CD14-positive monocyte (primary cell): ENCODE results near the gene BCL3. TPM values are rescaled to one million over a fixed set of nuclear protein-coding genes. Genes with fewer than 3 reads are reported as not detected.
A peak's percentile ranks its signal among the peaks of the same experiment; 100 is the strongest.

Source experiments
- DNase-seq, 3 donors: peaks; one replicate each; pipeline ENCODE4 v3.0.0-alpha.2; 2011 to 2022
- H2AFZ ChIP-seq: 2 replicates; pipeline ENCODE4 v1.6.0; 2012; ENCODE audit warnings: mild to moderate bottlenecking, low read depth, low read length, inconsistent platforms; ENCODE audit not compliant: insufficient read depth, poor library complexity, severe bottlenecking
- H3K27ac ChIP-seq, 2 donors: 1 replicate in 1 of 2; 2 replicates in 1 of 2; pipeline ENCODE4 v1.5.1; 2012 to 2013; ENCODE audit warnings: low read length in 2 of 2, control low read depth in 1 of 2, inconsistent platforms in 1 of 2, low read depth in 1 of 2, mild to moderate bottlenecking in 1 of 2
- H3K27me3 ChIP-seq, 2 donors: one replicate each; pipeline versions ENCODE4 v1.6.0 to v1.6.1; 2011 to 2013; ENCODE audit warnings: low read length in 2 of 2; ENCODE audit not compliant: control insufficient read depth in 2 of 2, insufficient read depth in 2 of 2
- H3K36me3 ChIP-seq, 2 donors: replicated peaks in 1 of 2; 1 replicate in 1 of 2; 2 replicates in 1 of 2; pipeline versions ENCODE4 v1.5.1 to v1.6.1; 2012 to 2013; ENCODE audit warnings: low read length in 2 of 2, control low read depth in 1 of 2, inconsistent platforms in 1 of 2, mild to moderate bottlenecking in 1 of 2; ENCODE audit not compliant: insufficient read depth in 2 of 2, control insufficient read depth in 1 of 2
- H3K4me1 ChIP-seq, 2 donors: 1 replicate in 1 of 2; 2 replicates in 1 of 2; pipeline versions ENCODE4 v1.5.1 to v1.6.1; 2012 to 2013; ENCODE audit warnings: low read length in 2 of 2, control low read depth in 1 of 2, inconsistent platforms in 1 of 2, mild to moderate bottlenecking in 1 of 2, moderate library complexity in 1 of 2; ENCODE audit not compliant: insufficient read depth in 2 of 2, control insufficient read depth in 1 of 2
- H3K4me2 ChIP-seq: replicated peaks from 2 replicates; pipeline ENCODE3; 2012; ENCODE audit warnings: low read length, moderate library complexity, mild to moderate bottlenecking; ENCODE audit not compliant: poor library complexity, severe bottlenecking; ENCODE audit errors: extremely low read depth
- H3K4me3 ChIP-seq, 3 experiments: fragments of 200-600 bp in 1 of 3; sonication (generic) in 1 of 3; replicated peaks in 1 of 3; 1 replicate in 2 of 3; 2 replicates in 1 of 3; pipeline ENCODE4 v1.5.1; 2011 to 2013; ENCODE audit warnings: low read length in 3 of 3, mild to moderate bottlenecking in 3 of 3, control low read depth in 2 of 3, low read depth in 2 of 3, inconsistent platforms in 1 of 3, moderate library complexity in 1 of 3
- H3K79me2 ChIP-seq: 2 replicates; pipeline ENCODE4 v1.6.0; 2012; ENCODE audit warnings: mild to moderate bottlenecking, control low read depth, inconsistent platforms, low read length, moderate library complexity; ENCODE audit not compliant: insufficient read depth
- H3K9ac ChIP-seq: 2 replicates; pipeline ENCODE4 v1.6.0; 2017; ENCODE audit warnings: low read length, mild to moderate bottlenecking; ENCODE audit not compliant: insufficient read depth, poor library complexity, severe bottlenecking
- H3K9me3 ChIP-seq, 2 donors: replicated peaks in 1 of 2; 1 replicate in 1 of 2; 2 replicates in 1 of 2; pipeline versions ENCODE4 v1.5.1 to v1.6.1; 2012 to 2013; ENCODE audit warnings: low read length in 2 of 2, control low read depth in 1 of 2; ENCODE audit not compliant: control insufficient read depth in 1 of 2, insufficient read depth in 1 of 2
- H4K20me1 ChIP-seq: 2 replicates; pipeline ENCODE4 v1.6.0; 2012; ENCODE audit warnings: mild to moderate bottlenecking, low read length, control low read depth, moderate library complexity; ENCODE audit not compliant: insufficient read depth
- H3K27ac Mint-ChIP-seq, 7 donors: one replicate each; pipeline ENCODE4 v1.8.0; 2020; ENCODE audit warnings: mild to moderate bottlenecking in 7 of 7, mixed read lengths in 7 of 7, moderate library complexity in 6 of 7, inconsistent platforms in 2 of 7
- H3K27me3 Mint-ChIP-seq, 3 donors: one replicate each; pipeline ENCODE4 v1.8.0; 2021 to 2022; ENCODE audit warnings: low read depth in 3 of 3, mild to moderate bottlenecking in 3 of 3, mixed read lengths in 3 of 3, moderate library complexity in 3 of 3, inconsistent platforms in 1 of 3
- H3K36me3 Mint-ChIP-seq, 2 donors: one replicate each; pipeline ENCODE4 v1.8.0; 2020; ENCODE audit warnings: mixed read lengths in 2 of 2, inconsistent platforms in 1 of 2, mild to moderate bottlenecking in 1 of 2
- H3K4me1 Mint-ChIP-seq: one replicate; pipeline ENCODE4 v1.8.0; 2020; ENCODE audit warnings: mild to moderate bottlenecking, mixed read lengths
- H3K4me3 Mint-ChIP-seq, 2 donors: one replicate each; pipeline ENCODE4 v1.8.0; 2020; ENCODE audit warnings: mild to moderate bottlenecking in 2 of 2, mixed read lengths in 2 of 2, moderate library complexity in 1 of 2
- H3K9me3 Mint-ChIP-seq, 7 donors: one replicate each; pipeline ENCODE4 v1.8.0; 2020 to 2022; ENCODE audit warnings: mixed read lengths in 7 of 7, mild to moderate bottlenecking in 6 of 7, moderate library complexity in 6 of 7, inconsistent platforms in 2 of 7
- CTCF ChIP-seq: fragments of 200-600 bp; IDR thresholded peaks from one replicate; pipeline ENCODE4 v1.8.0; 2022; ENCODE audit warnings: antibody characterized with exemption, mild to moderate bottlenecking
- WGBS: methylation state at CpG from one replicate; pipeline ENCODE4 v1.1.5; 2013; ENCODE audit warnings: missing lambda C conversion rate; ENCODE audit not compliant: insufficient coverage; 5-methylcytosine and 5-hydroxymethylcytosine counted together
- intact Hi-C, 2 donors: fragments of 100-400 bp; cut with micrococcal nuclease; formaldehyde crosslinking; loops; one replicate each; pipeline versions ENCODE4 v1.15.0 to v1.15.1; 2023
- polyA plus RNA-seq, 3 donors: library from polyadenylated mRNA; depleted of rRNA in 1 of 3; unstranded in 2 of 3; stranded (reverse) in 1 of 3; fragments of 300-500 nt in 2 of 3; fragments of >200 nt in 1 of 3; fragmentation: Illumina TruSeq in 2 of 3; gene quantifications; 1 replicate in 2 of 3; 2 replicates in 1 of 3; pipeline ENCODE4 v1.2.3, GENCODE V29; 2012 to 2021

BCL3 gene
- polyA plus RNA-seq, 3 donors = 18.7 to 160 (median 23.1) TPM

- peak in 2 of 3 donors; percentile 44 to 54 for DNase-seq
- Histone ChIP-seq H3K79me2 (no peaks in the 10 kb centered on the region), H2AFZ (no peak overlapping the region), H3K9ac (no peak overlapping the region), H3K4me3 (no peak overlapping the region), H3K27me3 (no peaks in the 10 kb centered on the region), H3K27ac (peak overlapping the region in 1 of 2 donors; percentile 94), H3K4me2 (no peak overlapping the region), H3K36me3 (no peaks in the 10 kb centered on the region), H4K20me1 (no peaks in the 10 kb centered on the region), H3K9me3 (no peaks in the 10 kb centered on the region), H3K4me1 (peaks cover 97 to 98% of the 10 kb centered on the region in 2 donors)
- Mint-ChIP-seq H3K27me3 (peaks cover 0 to 2% (median 0%) of the 10 kb centered on the region in 3 donors), H3K4me1 (peaks cover 85% of the 10 kb centered on the region), H3K36me3 (no peaks in the 10 kb centered on the region), H3K9me3 (peaks cover 0 to 5% (median 0%) of the 10 kb centered on the region in 7 donors), H3K27ac (peak overlapping the region in 6 of 7 donors; percentile 67 to 98 (median 91)), H3K4me3 (no peak overlapping the region)
- no peak for TF ChIP-seq CTCF
- intact Hi-C loops = no loop called here
- WGBS = 33% methylated on average over 2 of the region's 3 CpGs
Measured at GRCh38 chr19:44740351-44740824, 8.1 kb upstream of the BCL3 start.

DNA sequence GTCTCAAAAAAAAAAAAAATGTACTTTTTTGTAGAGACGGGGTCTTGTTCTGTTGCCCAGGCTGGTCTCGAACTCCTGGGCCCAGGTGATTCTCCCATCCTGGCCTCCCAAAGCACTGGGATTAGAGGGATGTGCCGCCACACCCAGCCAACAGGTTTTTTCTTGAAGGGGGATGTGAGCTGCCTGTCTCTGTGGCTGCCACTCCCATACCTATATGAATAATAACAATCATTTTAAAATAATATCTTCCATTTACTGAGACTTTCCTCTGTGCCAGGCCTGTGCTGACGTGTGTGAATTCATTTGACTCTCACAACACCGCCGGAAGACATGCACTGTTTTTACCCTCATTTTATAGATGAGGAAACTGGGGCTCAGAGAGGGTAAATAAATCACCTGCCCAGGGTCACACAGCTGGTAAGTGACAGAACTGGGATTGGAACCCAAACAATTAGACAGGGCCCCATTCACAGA, 7.2 kb upstream of the BCL3 start:
- 100% methylated on average over 2 of the region's 6 CpGs for WGBS
- H3K4me2 ChIP-seq = peak overlapping the region; percentile 52

More for the DNA sequence above, 7.2 kb upstream of the BCL3 start:
- H3K4me1 ChIP-seq = peaks cover 97 to 98% of the 10 kb centered on the region in 2 donors
- no peak for TF ChIP-seq CTCF
- Mint-ChIP-seq H3K4me3 (peak overlapping the region in 1 of 2 donors; percentile 57), H3K36me3 (no peaks in the 10 kb centered on the region), H3K27ac (peak overlapping the region; percentile 97 to 99 (median 98)), H3K9me3 (peaks cover 0 to 4% (median 0%) of the 10 kb centered on the region in 7 donors), H3K4me1 (peaks cover 90% of the 10 kb centered on the region), H3K27me3 (peaks cover 3 to 6% (median 4%) of the 10 kb centered on the region in 3 donors)
- no peaks in the 10 kb centered on the region for H3K27me3 ChIP-seq
- H3K27ac ChIP-seq = peak overlapping the region; percentile 94 to 95
- H4K20me1 ChIP-seq = no peaks in the 10 kb centered on the region
- intact Hi-C loops = no loop called here
- H3K9ac ChIP-seq = peak overlapping the region; percentile 58
- no peaks in the 10 kb centered on the region for H3K9me3 ChIP-seq
- peak overlapping the region in 1 of 3 experiments; percentile 8 for H3K4me3 ChIP-seq
- no peaks in the 10 kb centered on the region for H3K36me3 ChIP-seq
- H2AFZ ChIP-seq = no peak overlapping the region
- H3K79me2 ChIP-seq = no peaks in the 10 kb centered on the region
- DNase-seq = peak in 1 of 3 donors; percentile 45
